Measurements from ENCODE around the gene DIP2C.

DIP2C gene

GRCh38 chr10:636769-637168 is 52.7 kb downstream of the DIP2C start:
- H3K4me3 ChIP-seq (ENCODE audit: low read length, poor library complexity, severe bottlenecking), result no peak overlapping the region
- no peaks in the 10 kb centered on the region for H3K9me3 ChIP-seq (ENCODE audit: insufficient read depth, low read depth, low read length)
- no peaks in the 10 kb centered on the region for H3K27me3 ChIP-seq (ENCODE audit: insufficient read depth, low read length, poor library complexity, severe bottlenecking)
- no peaks in the 10 kb centered on the region for H3F3A ChIP-seq (ENCODE audit: low read depth)
- no peaks in the 10 kb centered on the region for H3K36me3 ChIP-seq (ENCODE audit: insufficient read depth, low read length)
- H3K4me1 ChIP-seq (ENCODE audit: insufficient read depth, low read length, poor library complexity, severe bottlenecking), result no peaks in the 10 kb centered on the region
- no peaks in the 10 kb centered on the region for H4K20me1 ChIP-seq (ENCODE audit: insufficient read depth, low read length, poor library complexity, severe bottlenecking)
- H3K79me2 ChIP-seq (ENCODE audit: insufficient read depth, low read length), result no peaks in the 10 kb centered on the region
- TF ChIP-seq EZH2phosphoT487 (IDR thresholded peaks at IDR 0.05; ENCODE audit: borderline replicate concordance) (no peak), CTCF (conservative IDR thresholded peaks at IDR 0.05; ENCODE audit: low read length) (no peak)
- H3K9ac ChIP-seq (ENCODE audit: low read depth, low read length, poor library complexity, severe bottlenecking), result no peak overlapping the region
- no peak overlapping the region for H2AFZ ChIP-seq (ENCODE audit: low read length)
- H3K9me2 ChIP-seq (replicated peaks; ENCODE audit: low read depth, low read length), result no peaks in the 10 kb centered on the region
- H3K4me2 ChIP-seq (ENCODE audit: low read depth, low read length, poor library complexity, severe bottlenecking), result no peak overlapping the region

- Histone ChIP-seq H3K4me3 (ENCODE audit: low read length, poor library complexity, severe bottlenecking) (no peak overlapping the region), H4K20me1 (ENCODE audit: insufficient read depth, low read length, poor library complexity, severe bottlenecking) (no peaks in the 10 kb centered on the region), H3K9me3 (ENCODE audit: insufficient read depth, low read depth, low read length) (no peaks in the 10 kb centered on the region), H3K9me2 (replicated peaks; ENCODE audit: low read depth, low read length) (no peaks in the 10 kb centered on the region), H3K9ac (ENCODE audit: low read depth, low read length, poor library complexity, severe bottlenecking) (no peak overlapping the region), H3K4me1 (ENCODE audit: insufficient read depth, low read length, poor library complexity, severe bottlenecking) (no peaks in the 10 kb centered on the region), H3F3A (ENCODE audit: low read depth) (no peaks in the 10 kb centered on the region), H3K27me3 (ENCODE audit: insufficient read depth, low read length, poor library complexity, severe bottlenecking) (no peaks in the 10 kb centered on the region), H3K4me2 (ENCODE audit: low read depth, low read length, poor library complexity, severe bottlenecking) (no peak overlapping the region), H3K36me3 (ENCODE audit: insufficient read depth, low read length) (no peaks in the 10 kb centered on the region), H2AFZ (ENCODE audit: low read length) (no peak overlapping the region), H3K79me2 (ENCODE audit: insufficient read depth, low read length) (no peaks in the 10 kb centered on the region)
- no peak for TF ChIP-seq EZH2phosphoT487 (IDR thresholded peaks at IDR 0.05; ENCODE audit: borderline replicate concordance)
- no peak for TF ChIP-seq CTCF (conservative IDR thresholded peaks at IDR 0.05; ENCODE audit: low read length)
These were observed 53.3 kb downstream of the DIP2C start for GRCh38 chr10:636016-636730.

GRCh38 chr10:635088-635861 is 54.2 kb downstream of the DIP2C start:
- Histone ChIP-seq H2AFZ (ENCODE audit: low read length) (no peak overlapping the region), H3K9ac (ENCODE audit: low read depth, low read length, poor library complexity, severe bottlenecking) (no peak overlapping the region), H3K9me3 (ENCODE audit: insufficient read depth, low read depth, low read length) (no peaks in the 10 kb centered on the region), H4K20me1 (ENCODE audit: insufficient read depth, low read length, poor library complexity, severe bottlenecking) (no peaks in the 10 kb centered on the region), H3K9me2 (replicated peaks; ENCODE audit: low read depth, low read length) (no peaks in the 10 kb centered on the region), H3F3A (ENCODE audit: low read depth) (no peaks in the 10 kb centered on the region), H3K4me2 (ENCODE audit: low read depth, low read length, poor library complexity, severe bottlenecking) (no peak overlapping the region), H3K79me2 (ENCODE audit: insufficient read depth, low read length) (no peaks in the 10 kb centered on the region), H3K27me3 (ENCODE audit: insufficient read depth, low read length, poor library complexity, severe bottlenecking) (no peaks in the 10 kb centered on the region), H3K36me3 (ENCODE audit: insufficient read depth, low read length) (no peaks in the 10 kb centered on the region), H3K4me3 (ENCODE audit: low read length, poor library complexity, severe bottlenecking) (no peak overlapping the region), H3K4me1 (ENCODE audit: insufficient read depth, low read length, poor library complexity, severe bottlenecking) (no peaks in the 10 kb centered on the region)
- no peak for TF ChIP-seq EZH2phosphoT487 (IDR thresholded peaks at IDR 0.05; ENCODE audit: borderline replicate concordance)
- no peak for TF ChIP-seq CTCF (conservative IDR thresholded peaks at IDR 0.05; ENCODE audit: low read length)

All from Loucy (cell line).